GM23248 (cell line): ENCODE measurements around the gene TOP3A.

Experiments
- EZH2 ChIP-seq: fragments of 200-600 bp; sonication (generic); IDR thresholded peaks from 2 replicates; pipeline ENCODE4 v1.6.1; 2018; ENCODE audit warnings: antibody characterized with exemption, mild to moderate bottlenecking; ENCODE audit not compliant: insufficient read depth, poor library complexity, severe bottlenecking
- EZH2phosphoT487 ChIP-seq: fragments of 200-600 bp; sonication (generic); IDR thresholded peaks from 2 replicates; pipeline ENCODE4 v1.6.1; 2018; ENCODE audit warnings: antibody characterized with exemption, moderate library complexity, mild to moderate bottlenecking, low read depth; ENCODE audit not compliant: insufficient read depth

DNA sequence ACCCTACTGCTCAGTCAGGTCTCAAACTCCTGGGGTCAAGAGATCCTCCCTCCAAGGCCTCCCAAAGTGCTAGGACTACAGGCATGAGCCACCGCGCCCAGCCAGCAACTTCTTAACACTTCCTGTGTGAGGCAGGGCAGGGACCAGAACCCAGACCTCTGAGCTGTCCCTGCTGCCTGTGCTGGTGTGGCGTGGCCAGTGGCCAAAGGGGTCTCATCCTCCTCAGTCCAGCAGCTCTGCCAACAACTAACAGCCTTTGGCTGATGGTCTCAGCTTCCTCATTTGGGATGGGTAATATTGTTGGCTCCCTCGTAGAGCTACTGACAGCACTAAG is 90.8 kb downstream of the TOP3A start:
- TF ChIP-seq EZH2phosphoT487 (no peak), EZH2 (no peak)
